Activated CD4-positive, alpha-beta T cell treated with anti-CD3 and anti-CD28 coated beads, Interleukin-2, Interleukin-4, amounts not matched to agents 100 ng/mL and 50 ng/mL, durations not matched to agents 16 hours and 8 hours (primary cell): ENCODE measurements around the gene BSPRY.
A peak's percentile ranks its signal among the peaks of the same experiment; 100 is the strongest.
"Not testable (repeated sequence)": the region's sequence is repeated elsewhere in the genome, so short reads cannot be mapped to it uniquely, and the experiment has no call there.

Source experiments
- DNase-seq: peaks from one replicate; pipeline ENCODE4 v3.0.0-alpha.2; 2020; ENCODE audit warnings: low spot score

Gene BSPRY

DNA sequence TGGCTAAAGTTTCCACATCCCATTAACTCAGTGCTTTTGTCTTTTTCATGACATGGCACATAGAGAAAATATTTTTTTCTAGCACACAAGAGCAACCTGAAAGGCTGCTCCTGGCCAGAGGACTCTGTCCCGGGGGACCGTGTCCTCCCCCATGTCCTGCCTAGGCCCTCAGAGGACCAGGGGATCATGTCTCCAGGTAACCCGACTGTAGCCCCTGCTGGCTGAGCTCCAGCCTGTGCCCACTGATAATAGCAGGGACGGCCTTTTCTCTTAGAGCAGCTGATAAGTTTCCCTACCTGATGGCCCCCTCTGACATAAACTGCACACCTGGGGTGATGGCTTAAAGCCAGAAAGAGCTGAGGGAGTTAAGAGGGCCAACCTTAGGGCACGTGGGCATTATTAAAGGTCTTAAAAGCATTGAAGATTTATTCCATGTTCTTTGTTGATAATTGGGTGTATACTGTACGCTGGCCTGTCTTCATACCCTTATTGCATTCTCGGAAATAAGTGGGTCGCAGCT is 21.5 kb downstream of the BSPRY start:
- no peak for DNase-seq

DNA sequence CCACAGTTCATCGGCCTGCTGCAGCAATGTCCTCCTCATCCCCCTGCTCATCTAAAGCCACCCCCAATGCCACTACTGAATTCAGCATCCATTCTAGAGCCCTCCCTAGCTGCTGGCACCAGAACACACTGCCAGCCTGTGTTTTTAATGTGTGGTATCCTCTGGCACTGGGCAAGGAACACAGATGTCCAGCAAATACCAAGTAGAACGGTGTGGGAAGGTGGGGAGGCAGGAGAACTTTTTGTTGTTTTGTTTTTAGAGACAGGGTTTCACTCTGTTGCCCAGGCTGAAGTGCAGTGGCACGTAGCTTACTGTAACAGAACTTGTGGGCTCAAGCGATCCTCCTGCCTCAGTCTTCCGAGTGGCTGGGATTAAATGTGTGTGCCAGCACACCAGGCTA is 22.7 kb downstream of the BSPRY start:
- no peak for DNase-seq

GRCh38 chr9:113373256-113373655 is 23.9 kb downstream of the BSPRY start:
- no peak for DNase-seq

DNA sequence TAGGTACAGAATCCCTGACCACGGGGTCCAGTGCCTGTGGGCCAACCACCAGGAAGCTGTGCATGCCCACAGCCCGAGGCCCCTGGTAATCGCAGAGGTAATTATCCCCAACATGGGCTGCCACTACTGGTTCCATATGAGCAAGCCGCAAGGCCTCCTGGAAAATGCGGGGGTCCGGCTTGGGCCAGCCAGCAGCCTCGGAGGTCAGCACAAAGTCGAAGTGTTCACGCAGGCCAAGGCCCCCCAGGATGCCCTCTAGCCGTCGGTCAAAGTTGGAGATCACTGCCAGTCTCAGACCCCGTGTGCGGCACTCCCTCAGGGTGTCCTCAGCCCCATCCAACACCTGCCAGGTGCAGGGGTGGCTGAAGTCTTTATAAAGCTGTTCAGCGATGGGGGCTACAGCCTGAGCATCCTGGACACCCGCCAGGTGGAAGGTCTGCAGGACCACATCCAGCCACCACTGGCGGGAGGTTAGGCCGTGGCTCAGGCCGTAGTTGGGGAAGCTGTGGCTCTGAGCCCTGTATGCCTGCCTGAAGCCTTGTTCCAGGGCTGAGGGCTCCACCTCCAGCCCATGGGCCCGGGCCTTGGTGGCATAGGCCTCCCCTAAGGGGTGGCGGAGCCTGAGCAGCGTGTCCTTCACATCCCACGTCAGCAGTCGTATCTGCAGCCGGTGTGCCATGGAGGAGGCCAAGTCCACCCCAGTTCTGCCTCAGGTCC is 24.5 kb downstream of the BSPRY start:
- no peak for DNase-seq

DNA sequence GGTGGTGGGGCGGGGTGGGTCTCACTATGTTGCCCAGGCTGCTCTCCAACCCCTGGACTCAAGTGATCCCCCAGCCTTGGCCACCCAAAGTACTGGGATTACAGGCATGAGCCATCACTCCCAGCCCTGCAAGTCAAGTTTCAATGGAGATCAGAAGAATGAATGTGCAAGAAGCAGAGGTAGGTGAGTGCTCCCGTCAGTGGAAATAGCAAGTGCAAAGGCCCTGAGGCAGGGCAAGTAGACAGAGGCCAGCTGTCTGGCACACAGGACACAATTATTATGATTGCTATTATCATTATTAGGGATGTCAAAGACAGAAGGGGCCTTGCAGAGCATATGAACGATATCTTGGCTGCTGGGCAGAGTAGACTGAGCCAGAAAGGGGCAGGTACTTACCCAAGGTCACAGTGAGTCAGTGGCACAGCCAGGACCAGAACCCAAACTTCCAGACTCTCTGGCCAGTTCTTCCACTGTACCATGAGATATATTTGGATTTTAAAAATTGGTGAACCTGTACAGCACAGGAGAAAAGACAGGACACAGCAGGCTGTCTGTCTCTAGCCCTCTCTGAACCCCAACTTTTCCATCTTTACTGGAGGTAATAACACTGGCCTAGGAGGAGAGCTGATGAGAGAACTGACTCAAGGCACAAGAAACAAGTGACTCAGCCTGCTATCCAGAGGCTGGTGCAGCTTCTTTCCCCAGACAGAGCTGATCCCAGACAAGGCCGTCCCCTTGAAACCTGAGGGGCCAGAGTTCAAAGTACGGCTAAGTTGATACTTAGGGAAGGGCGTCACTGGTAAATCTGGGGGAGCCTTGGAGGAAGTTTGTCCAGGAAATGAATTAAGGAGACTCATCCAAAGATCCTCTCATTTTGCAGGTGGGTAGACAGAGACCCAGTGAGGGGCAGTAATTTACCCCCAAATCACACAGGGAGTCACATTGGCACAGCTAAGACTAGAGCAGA is 26.0 kb downstream of the BSPRY start:
- DNase-seq = no peak

DNA sequence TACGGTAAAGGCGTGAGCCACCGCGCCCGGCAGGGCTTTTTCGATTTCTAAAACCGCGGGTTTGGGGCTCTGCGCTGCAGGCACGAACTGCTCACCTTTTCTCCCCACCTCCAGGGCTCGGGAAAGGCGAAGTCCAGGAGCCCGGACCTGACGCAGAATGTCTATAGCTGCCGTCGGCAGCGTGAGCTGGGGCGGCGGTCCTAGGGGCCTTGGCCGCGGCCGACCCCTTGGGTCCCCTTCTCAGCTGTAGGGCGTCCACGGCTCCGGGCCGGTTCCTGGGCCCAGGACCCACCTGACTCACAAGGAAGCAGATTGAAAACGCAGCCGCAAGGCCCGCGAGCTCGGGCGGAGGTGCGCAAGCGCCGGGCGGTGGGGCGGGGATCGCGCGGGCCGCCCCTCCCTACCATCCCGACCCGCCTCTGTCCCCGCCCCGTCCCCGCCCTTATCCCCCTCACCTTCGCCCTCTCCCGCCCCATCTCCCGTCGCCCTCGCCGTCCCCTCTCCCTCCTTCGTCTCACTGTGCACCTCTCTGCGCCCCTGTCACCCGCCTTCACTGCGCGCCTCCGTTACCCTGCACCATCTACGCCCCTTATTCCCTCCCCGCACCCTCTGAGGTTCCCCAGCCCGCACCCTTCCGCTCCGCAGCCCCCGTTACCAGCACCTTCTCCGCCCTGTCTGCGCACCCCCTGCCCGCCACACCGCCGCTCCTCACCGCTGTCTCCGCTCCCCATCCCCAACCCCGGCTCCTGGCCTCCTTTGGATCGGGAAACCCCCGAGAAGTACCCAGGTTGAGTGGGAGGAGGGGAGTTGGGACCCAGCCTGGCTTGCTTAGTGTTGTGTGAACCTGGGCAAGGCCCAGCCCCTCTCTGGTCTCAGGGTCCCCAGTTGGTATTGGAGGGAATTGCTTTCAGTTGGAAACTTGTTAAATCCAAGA is 27.6 kb downstream of the BSPRY start, which contains the start of gene HDHD3:
HDHD3 (minus strand) TSS at position 353 of the 934 bp plus-strand sequence. CDS start 2,632 bp downstream, outside the sequence.
- peak; percentile 84 for DNase-seq

- not testable (repeated sequence) for DNase-seq
These were observed 29.9 kb downstream of the BSPRY start for GRCh38 chr9:113379094-113379828.

- not testable (repeated sequence) for DNase-seq
These were observed 30.5 kb downstream of the BSPRY start for GRCh38 chr9:113379829-113380210.

- DNase-seq = no peak
These were observed 31.6 kb downstream of the BSPRY start for GRCh38 chr9:113380869-113381378.

DNA sequence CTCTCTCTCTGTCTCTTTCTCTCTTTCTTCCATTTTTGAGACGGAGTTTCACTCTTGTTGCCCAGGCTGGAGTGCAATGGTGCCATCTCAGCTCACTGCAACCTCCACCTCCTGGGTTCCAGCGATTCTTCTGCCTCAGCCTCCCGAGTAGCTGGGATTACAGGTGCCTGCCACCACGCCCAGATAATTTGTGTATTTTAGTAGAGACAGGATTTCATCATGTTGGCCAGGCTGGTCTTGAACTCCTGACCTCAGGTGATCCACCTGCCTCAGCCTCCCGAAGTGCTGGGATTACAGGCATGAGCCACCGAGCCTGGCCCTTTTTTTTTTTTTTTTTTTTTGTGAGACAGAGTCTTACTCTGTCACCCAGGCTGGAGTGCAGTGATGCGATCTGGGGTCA is 32.1 kb downstream of the BSPRY start:
- DNase-seq = not testable (repeated sequence)

DNA sequence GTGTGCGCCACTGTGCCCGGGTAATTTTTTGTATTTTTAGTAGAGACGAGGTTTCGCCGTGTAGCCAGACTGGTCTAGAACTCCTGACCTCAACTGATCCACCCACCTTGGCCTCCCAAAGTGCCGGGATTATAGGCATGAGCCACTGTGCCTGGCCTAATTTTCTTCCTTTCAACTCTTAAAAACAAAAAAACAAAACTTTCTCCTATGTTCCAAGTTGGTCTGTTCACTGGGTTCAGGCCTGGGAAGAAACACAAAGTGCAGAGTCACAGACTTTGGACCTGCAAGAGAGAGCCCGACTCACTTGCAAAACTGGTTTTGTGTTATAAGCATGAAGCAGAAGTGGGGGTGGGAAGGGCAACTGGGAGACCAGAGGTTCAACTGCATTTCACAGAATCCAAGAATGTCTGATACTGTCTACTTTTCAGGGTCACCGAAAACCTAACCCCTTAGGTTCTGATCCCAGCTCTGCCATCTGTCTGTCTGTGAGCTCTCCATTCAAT is 32.6 kb downstream of the BSPRY start:
- DNase-seq = no peak

- no peak for DNase-seq
These were observed 37.4 kb downstream of the BSPRY start for GRCh38 chr9:113386571-113387393.

DNA sequence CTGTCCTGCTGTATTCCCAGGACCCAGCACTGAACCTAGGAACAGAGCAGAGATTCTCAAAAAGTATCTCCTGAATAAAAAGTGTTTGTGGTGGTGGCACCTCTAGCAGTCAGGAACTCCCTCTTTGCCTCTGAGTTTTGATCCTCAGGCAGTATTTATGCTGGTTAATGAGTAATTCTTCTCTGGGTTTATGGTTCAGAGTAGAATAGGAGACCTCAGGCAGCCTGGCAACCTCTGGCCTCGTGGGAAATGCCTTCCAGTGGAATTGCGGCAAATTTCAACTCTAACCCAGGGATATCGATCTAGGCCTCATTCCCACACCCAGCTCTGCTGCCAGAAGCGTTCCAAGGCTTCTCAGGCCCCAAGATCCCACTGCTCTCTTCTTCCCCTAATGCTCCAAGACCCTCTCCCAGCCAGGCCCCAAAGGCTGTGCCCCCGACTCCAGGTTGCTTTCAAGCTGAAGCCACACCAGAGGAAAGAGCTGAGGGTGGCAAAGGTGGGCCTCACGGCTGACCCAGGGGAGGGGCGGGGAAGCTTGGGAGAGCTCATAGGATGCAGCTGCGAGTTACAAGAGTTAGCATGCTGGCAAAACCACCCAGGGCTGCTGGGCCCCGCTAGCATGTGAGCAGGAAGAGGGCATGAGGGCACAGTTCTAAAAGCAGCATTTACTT is 38.4 kb downstream of the BSPRY start:
- DNase-seq = no peak

- DNase-seq = no peak
These were observed 39.5 kb downstream of the BSPRY start for GRCh38 chr9:113388833-113389232.

GRCh38 chr9:113389451-113389850 is 40.1 kb downstream of the BSPRY start:
- no peak for DNase-seq

DNA sequence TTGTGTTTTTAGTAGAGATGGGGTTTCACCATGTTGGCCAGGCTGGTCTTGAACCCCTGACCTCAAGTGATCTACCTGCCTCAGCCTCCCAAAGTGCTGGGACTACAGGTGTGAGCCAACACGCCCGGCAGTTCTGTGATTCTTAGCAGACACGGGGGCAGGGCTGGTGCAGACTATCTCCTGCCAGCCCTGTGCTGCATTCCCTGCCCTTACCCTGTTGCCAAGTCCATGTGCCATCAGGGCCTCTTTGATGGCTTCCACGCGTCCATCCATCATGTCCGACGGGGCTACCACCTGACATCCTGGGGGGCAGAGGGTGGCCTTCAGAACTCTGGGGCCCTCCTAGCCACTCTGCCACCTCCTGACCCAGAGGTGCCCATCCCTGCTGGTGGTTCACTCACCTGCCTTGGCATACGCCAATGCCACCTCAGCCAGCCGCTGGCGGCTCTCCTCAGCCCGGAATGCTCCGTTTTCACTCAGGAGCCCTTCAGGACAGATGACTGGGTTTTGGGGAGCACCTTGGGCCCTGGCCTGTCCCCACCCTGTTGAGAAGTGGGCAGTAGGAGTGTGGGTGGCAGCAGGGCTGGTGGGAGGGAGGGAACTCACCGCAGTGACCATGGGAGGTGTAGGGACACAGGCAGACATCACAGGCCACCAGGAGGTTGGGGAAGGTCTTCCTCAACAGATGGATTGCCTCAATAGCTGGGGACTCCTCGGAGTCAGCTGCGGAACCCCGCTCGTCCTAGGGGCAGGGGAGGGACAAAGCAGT is 41.0 kb downstream of the BSPRY start:
- DNase-seq = no peak

DNA sequence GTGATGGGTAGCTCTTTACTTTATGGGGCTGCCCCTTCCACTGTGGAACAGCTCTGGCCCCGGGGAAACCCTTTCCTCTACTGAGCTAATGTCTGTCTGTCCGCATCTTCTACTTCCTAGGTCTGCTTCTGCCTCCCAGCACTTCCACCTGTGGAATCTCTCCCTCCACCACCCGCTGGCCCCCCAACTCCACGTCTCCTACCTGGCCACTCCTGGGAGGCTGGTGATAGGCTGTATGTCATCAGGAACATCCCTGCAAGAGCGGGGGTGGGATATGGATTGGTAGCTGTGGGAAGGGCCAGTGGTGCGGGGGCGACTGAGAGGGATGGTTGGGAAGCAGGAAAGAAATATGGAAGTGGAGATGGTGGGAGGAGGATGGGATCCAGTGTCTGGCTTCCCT is 42.6 kb downstream of the BSPRY start:
- no peak for DNase-seq

GRCh38 chr9:113393281-113393680 is 43.9 kb downstream of the BSPRY start:
- DNase-seq = no peak
